Ovary (tissue), 9 donors: ENCODE data around the gene TBPL1. TPM values are rescaled to one million over a fixed set of nuclear protein-coding genes. Genes with fewer than 3 reads are reported as not detected.

ENCODE experiments used
- DNase-seq, 5 donors: peaks; one replicate each; pipeline ENCODE4 v3.0.0-alpha.2; 2019 to 2020
- H3K27ac ChIP-seq, 2 donors: fragments of 200-600 bp; one replicate each; pipeline versions ENCODE4 v1.5.1 to v1.8.0; 2019 to 2022
- H3K27me3 ChIP-seq: fragments of 200-600 bp; one replicate; pipeline ENCODE4 v1.8.0; 2022
- H3K36me3 ChIP-seq: fragments of 200-600 bp; sonication (generic); one replicate; pipeline ENCODE4 v1.5.1; 2019
- H3K4me1 ChIP-seq: one replicate; pipeline ENCODE4 v1.8.1; 2013; ENCODE audit warnings: mild to moderate bottlenecking, moderate library complexity; ENCODE audit not compliant: insufficient read depth
- H3K4me3 ChIP-seq: fragments of 200-600 bp; sonication (generic); one replicate; pipeline ENCODE4 v1.5.1; 2017
- H3K9me3 ChIP-seq, 2 donors: fragments of 200-600 bp in 1 of 2; sonication (generic) in 1 of 2; one replicate each; pipeline versions ENCODE4 v1.5.1 to v1.8.1; 2013 to 2019; ENCODE audit warnings: mild to moderate bottlenecking in 1 of 2, moderate library complexity in 1 of 2
- CTCF ChIP-seq, 3 donors: fragments of 450-650 bp in 2 of 3; fragments of 200-600 bp in 1 of 3; IDR thresholded peaks; one replicate each; pipeline versions ENCODE4 v1.5.1 to v1.8.0; 2016 to 2022; ENCODE audit warnings: antibody characterized with exemption in 3 of 3, mild to moderate bottlenecking in 1 of 3
- EP300 ChIP-seq: sonication (generic); formaldehyde crosslinking; IDR thresholded peaks from one replicate; pipeline ENCODE4 v1.6.1; 2017; ENCODE audit warnings: antibody characterized with exemption
- POLR2A ChIP-seq: fragments of 450-650 bp; IDR thresholded peaks from one replicate; pipeline ENCODE4 v1.6.1; 2017; ENCODE audit warnings: antibody characterized with exemption, mild to moderate bottlenecking, moderate library complexity
- WGBS, 3 donors: extraction: QIAGEN DNeasy Blood & Tissue Kit in 1 of 3; methylation state at CpG; one replicate each; pipeline versions ENCODE4 v1.1.5 to v1.1.7; 2013 to 2017; 5-methylcytosine and 5-hydroxymethylcytosine counted together
- intact Hi-C, 4 donors: fragments of 100-400 bp; cut with DNase I; formaldehyde crosslinking; loops; one replicate each; pipeline versions ENCODE4 v1.11.0 to v1.15.1; 2022 to 2023
- polyA plus RNA-seq, 2 donors: library from polyadenylated mRNA; stranded (reverse); fragments of 200-250 nt in 1 of 2; fragments of 350-450 nt in 1 of 2; fragmentation: Illumina TruSeq in 1 of 2; extraction: RNeasy Lipid Tissue Mini Kit (QIAGEN cat#74804) in 1 of 2; gene quantifications; one replicate each; pipeline ENCODE4 v1.2.3, GENCODE V29; 2013 to 2014
- total RNA-seq, 7 donors: library from RNA; depleted of rRNA in 2 of 7; stranded (reverse); fragments of >200 nt in 2 of 7; fragmentation: NEBNext Ultra II Directional in 3 of 7; extraction: Animal tissue kit (Norgen Biotek cat#: 25700) in 3 of 7; gene quantifications; one replicate each; pipeline versions ENCODE4 v1.1.0 to v1.2.4, GENCODE V29; 2016 to 2023
- donor health status: DM: no; HTN: no; CAD: no; lungs with moderate emphysema.
- donor health status: DM: no; HTN: no; CAD: no.
- donor health status: Bipolar disorder and iron deficiency.
- donor health status: DM: yes; HTN: yes; CAD: no.
- donor health status: DM: no; HTN: no; CAD: no.
- donor health status: DM: yes; HTN: yes; CAD: no.

The TBPL1 gene
- total and polyA plus RNA-seq, 9 donors = 13.3 to 25.2 (median 18.6) TPM

GRCh38 chr6:133980168-133980567 lies 27.1 kb downstream of the TBPL1 start:
- no peaks in the 10 kb centered on the region for H3K9me3 ChIP-seq
- peaks cover 4% of the 10 kb centered on the region for H3K4me1 ChIP-seq
- no peak overlapping the region for H3K27ac ChIP-seq
- DNase-seq = no peak
- no peaks in the 10 kb centered on the region for H3K27me3 ChIP-seq
- intact Hi-C loops = no loop called here
- H3K36me3 ChIP-seq = no peaks in the 10 kb centered on the region
- H3K4me3 ChIP-seq = no peak overlapping the region
- WGBS, 3 donors = 88 to 92% (median 91%) methylated on average over 3 of the region's 3 CpGs
- TF ChIP-seq CTCF (IDR thresholded peaks at IDR 0.05) (no peak), EP300 (no peak), POLR2A (no peak)

- H3K4me3 ChIP-seq = no peak overlapping the region
- no peak overlapping the region for H3K27ac ChIP-seq
- DNase-seq = peak in 3 of 5 donors; percentile 33 to 53 (median 40)
- 55 to 71% (median 57%) methylated on average over 9 of the region's 9 CpGs for WGBS, 3 donors
- peaks cover 2% of the 10 kb centered on the region for H3K4me1 ChIP-seq
- no peak for TF ChIP-seq EP300
- TF ChIP-seq CTCF (IDR thresholded peaks at IDR 0.05) = no peak
- no peak for TF ChIP-seq POLR2A
- H3K9me3 ChIP-seq = no peaks in the 10 kb centered on the region
- no peaks in the 10 kb centered on the region for H3K27me3 ChIP-seq
- intact Hi-C loops = no loop called here
- H3K36me3 ChIP-seq = no peaks in the 10 kb centered on the region
Measured at GRCh38 chr6:133983099-133983939, 30.3 kb downstream of the TBPL1 start.

GRCh38 chr6:133985970-133986369 lies 32.9 kb downstream of the TBPL1 start:
- WGBS, 3 donors = 94 to 97% (median 95%) methylated on average over 1 of the region's 1 CpG
- no peak for DNase-seq
- intact Hi-C loops = no loop called here

GRCh38 chr6:133986942-133987341 lies 33.9 kb downstream of the TBPL1 start:
- TF ChIP-seq CTCF (IDR thresholded peaks at IDR 0.05) = no peak
- TF ChIP-seq POLR2A = no peak
- no peaks in the 10 kb centered on the region for H3K9me3 ChIP-seq
- H3K4me1 ChIP-seq = peaks cover 2% of the 10 kb centered on the region
- WGBS, 3 donors = 92 to 97% (median 96%) methylated on average over 2 of the region's 2 CpGs
- intact Hi-C loops = no loop called here
- H3K36me3 ChIP-seq = no peaks in the 10 kb centered on the region
- DNase-seq = no peak
- H3K27ac ChIP-seq = no peak overlapping the region
- H3K4me3 ChIP-seq = no peak overlapping the region
- H3K27me3 ChIP-seq = no peaks in the 10 kb centered on the region

More at GRCh38 chr6:133985970-133986369, 32.9 kb downstream of the TBPL1 start:
- H3K27ac ChIP-seq = no peak overlapping the region
- H3K4me1 ChIP-seq = peaks cover 2% of the 10 kb centered on the region
- H3K4me3 ChIP-seq = no peak overlapping the region
- TF ChIP-seq EP300 (no peak), CTCF (IDR thresholded peaks at IDR 0.05) (no peak), POLR2A (no peak)
- H3K27me3 ChIP-seq = no peaks in the 10 kb centered on the region
- H3K36me3 ChIP-seq = no peaks in the 10 kb centered on the region
- no peaks in the 10 kb centered on the region for H3K9me3 ChIP-seq
